Muscle of arm (tissue), 14 donors: Measurements from ENCODE around the gene KBTBD6. TPM values are rescaled to one million over a fixed set of nuclear protein-coding genes. Genes with fewer than 3 reads are reported as not detected.
"Not testable (repeated sequence)": the region's sequence is repeated elsewhere in the genome, so short reads cannot be mapped to it uniquely, and the experiment has no call there.

Experiments
- DNase-seq: peaks from one replicate; pipeline ENCODE4 v3.0.0-alpha.2; 2013
- long read RNA-seq, 11 donors: transcript quantifications; one replicate each; lab custom pipeline, GENCODE V29; 2026
- polyA plus RNA-seq, 12 donors: library from polyadenylated mRNA; unstranded; fragments of 120-200 nt; gene quantifications; one replicate each; pipeline ENCODE4 v1.2.1, GENCODE V29; 2013; ENCODE audit not compliant: insufficient read length in 12 of 12

KBTBD6 gene, protein sequence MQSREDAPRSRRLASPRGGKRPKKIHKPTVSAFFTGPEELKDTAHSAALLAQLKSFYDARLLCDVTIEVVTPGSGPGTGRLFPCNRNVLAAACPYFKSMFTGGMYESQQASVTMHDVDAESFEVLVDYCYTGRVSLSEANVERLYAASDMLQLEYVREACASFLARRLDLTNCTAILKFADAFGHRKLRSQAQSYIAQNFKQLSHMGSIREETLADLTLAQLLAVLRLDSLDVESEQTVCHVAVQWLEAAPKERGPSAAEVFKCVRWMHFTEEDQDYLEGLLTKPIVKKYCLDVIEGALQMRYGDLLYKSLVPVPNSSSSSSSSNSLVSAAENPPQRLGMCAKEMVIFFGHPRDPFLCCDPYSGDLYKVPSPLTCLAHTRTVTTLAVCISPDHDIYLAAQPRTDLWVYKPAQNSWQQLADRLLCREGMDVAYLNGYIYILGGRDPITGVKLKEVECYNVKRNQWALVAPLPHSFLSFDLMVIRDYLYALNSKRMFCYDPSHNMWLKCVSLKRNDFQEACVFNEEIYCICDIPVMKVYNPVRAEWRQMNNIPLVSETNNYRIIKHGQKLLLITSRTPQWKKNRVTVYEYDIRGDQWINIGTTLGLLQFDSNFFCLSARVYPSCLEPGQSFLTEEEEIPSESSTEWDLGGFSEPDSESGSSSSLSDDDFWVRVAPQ
- 10 to 100 TPM in 10 of 12 donors, 1 to 10 TPM in 1, not detected in 1; 8.5 to 14.4 (median 11.2) TPM for polyA plus RNA-seq
- long read RNA-seq, donor 1, full-length matches to known transcripts, result 19 of 19 reads
- long read RNA-seq, donor 1, partial matches to known transcripts, result 0 of 19 reads
- long read RNA-seq, donor 1, other reads (novel, unspliced or antisense), result 0 of 19 reads
- long read RNA-seq, donor 2, full-length matches to known transcripts, result 12 of 12 reads
- long read RNA-seq, donor 2, partial matches to known transcripts, result 0 of 12 reads
- long read RNA-seq, donor 2, other reads (novel, unspliced or antisense), result 0 of 12 reads
- long read RNA-seq, donor 3, full-length matches to known transcripts, result 7 of 7 reads
- long read RNA-seq, donor 3, partial matches to known transcripts, result 0 of 7 reads
- long read RNA-seq, donor 3, other reads (novel, unspliced or antisense), result 0 of 7 reads
- long read RNA-seq, donor 4, full-length matches to known transcripts, result 9 of 9 reads
- long read RNA-seq, donor 4, partial matches to known transcripts, result 0 of 9 reads
- long read RNA-seq, donor 4, other reads (novel, unspliced or antisense), result 0 of 9 reads
- long read RNA-seq, donor 5, full-length matches to known transcripts, result 16 of 16 reads
- long read RNA-seq, donor 5, partial matches to known transcripts, result 0 of 16 reads
- long read RNA-seq, donor 5, other reads (novel, unspliced or antisense), result 0 of 16 reads
- long read RNA-seq, donor 6, full-length matches to known transcripts, result 7 of 7 reads
- long read RNA-seq, donor 6, partial matches to known transcripts, result 0 of 7 reads
- long read RNA-seq, donor 6, other reads (novel, unspliced or antisense), result 0 of 7 reads
- long read RNA-seq, donor 7, full-length matches to known transcripts, result 7 of 7 reads
- long read RNA-seq, donor 7, partial matches to known transcripts, result 0 of 7 reads
- long read RNA-seq, donor 7, other reads (novel, unspliced or antisense), result 0 of 7 reads
- long read RNA-seq, donor 8, full-length matches to known transcripts, result 13 of 13 reads
- long read RNA-seq, donor 8, partial matches to known transcripts, result 0 of 13 reads
- long read RNA-seq, donor 8, other reads (novel, unspliced or antisense), result 0 of 13 reads
- long read RNA-seq, donor 9, full-length matches to known transcripts, result 11 of 11 reads
- long read RNA-seq, donor 9, partial matches to known transcripts, result 0 of 11 reads
- long read RNA-seq, donor 9, other reads (novel, unspliced or antisense), result 0 of 11 reads
- long read RNA-seq, donor 10, full-length matches to known transcripts, result 8 of 8 reads
- long read RNA-seq, donor 10, partial matches to known transcripts, result 0 of 8 reads
- long read RNA-seq, donor 10, other reads (novel, unspliced or antisense), result 0 of 8 reads
- long read RNA-seq, donor 11, full-length matches to known transcripts, result 8 of 8 reads
- long read RNA-seq, donor 11, partial matches to known transcripts, result 0 of 8 reads
- long read RNA-seq, donor 11, other reads (novel, unspliced or antisense), result 0 of 8 reads

DNA sequence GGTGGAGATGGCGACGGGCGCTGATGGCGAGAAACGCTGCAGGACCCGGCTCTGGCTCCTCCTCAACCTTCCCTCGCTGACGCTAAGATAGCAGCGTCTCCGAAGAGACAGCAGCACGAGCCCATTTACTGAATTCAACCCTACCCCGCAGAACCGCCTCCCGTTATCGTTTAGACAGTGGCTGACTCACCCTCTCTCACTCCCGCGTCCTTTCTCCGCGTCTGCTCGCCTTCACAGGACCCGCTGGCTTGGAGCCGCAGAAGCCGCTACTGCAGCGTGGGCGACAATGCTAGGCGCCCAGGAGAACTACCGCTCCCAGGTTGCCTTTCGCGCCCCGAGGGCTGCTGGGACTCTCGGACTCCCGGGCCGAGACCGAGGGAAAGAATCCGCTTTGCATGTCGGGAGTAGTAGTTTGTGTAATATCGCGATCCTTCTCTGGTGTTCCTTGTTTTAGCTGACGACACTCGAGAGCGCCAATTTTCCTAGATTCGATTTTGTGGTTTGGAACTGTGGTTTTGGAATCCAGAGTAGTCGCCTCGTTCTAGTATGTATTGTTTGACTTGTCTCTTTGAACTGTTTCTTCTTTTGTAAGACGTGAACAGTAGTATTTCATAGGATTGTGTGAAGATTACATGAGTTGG is at the start of gene KBTBD6:
Gene KBTBD6 (minus strand): TSS at position 291 of the 641 bp plus-strand sequence. CDS start 291 bp downstream, outside the sequence.
- DNase-seq, result peak; percentile 98

DNA sequence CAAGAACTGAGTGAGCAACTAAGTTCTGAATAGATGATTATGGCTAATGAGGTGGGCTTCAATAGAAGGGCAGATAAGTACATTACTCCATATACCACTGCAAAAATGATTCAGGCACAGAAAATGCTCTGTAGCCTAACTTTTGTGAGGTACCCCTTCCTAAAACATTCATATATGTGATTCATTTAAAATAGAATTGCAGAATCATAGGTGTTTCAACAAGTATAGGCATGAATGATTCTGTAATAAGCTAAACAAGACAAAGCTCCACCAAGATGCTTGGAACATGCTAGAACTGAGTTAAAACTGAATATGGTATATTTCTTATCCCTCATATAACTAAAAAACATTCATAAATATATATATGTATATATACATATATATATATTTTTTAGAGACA is 49.6 kb upstream of the KBTBD6 start:
- DNase-seq, result no peak

DNA sequence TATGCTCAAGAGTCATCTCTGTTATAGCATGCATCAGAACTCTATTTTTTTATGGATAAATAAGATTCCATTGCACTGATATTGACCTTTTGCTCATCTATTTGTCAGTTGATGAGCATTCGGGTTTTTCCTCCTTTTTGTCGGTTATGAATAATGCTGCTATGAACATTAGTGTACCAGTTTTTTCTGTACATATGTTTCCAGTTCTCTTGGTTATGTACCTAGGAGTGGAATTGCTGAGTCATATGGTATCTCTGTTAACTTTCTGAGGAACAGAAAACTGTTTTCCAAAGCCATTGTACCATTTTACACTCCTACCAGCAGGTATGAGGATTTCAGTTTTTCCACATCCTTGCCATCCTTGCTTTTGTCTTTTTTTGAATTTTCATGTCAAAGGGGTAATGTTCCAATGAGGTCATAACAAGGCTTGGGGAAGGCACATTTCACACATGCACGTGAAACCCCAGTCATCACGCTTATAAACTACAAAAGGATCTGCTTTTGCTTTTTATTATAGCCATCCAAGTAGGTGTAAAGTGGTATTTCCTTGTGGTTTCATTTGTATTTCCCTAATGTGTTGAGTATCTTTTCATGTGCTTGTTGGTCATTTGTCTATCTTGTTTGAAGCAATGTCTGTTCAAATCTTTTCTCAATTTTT is 47.1 kb upstream of the KBTBD6 start:
- DNase-seq, result no peak

DNA sequence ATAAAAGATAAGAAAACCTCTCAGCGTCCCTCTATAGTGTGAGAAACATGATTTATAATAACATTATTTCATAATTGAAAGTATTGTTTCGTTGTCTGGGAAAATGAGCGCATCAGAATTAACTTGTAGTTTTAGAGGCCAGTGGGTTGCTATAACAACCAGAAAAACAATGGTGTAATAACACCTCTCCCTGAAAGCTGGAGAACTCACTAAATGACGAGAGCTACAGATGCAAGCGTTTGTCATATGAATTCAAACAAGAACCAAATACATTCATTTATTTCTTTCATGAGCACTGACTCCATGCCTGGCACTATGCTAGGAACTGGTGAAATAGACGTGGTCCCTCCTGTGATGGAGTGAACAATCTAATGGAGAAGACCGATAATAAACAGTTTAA is 45.4 kb upstream of the KBTBD6 start:
- DNase-seq, result no peak

DNA sequence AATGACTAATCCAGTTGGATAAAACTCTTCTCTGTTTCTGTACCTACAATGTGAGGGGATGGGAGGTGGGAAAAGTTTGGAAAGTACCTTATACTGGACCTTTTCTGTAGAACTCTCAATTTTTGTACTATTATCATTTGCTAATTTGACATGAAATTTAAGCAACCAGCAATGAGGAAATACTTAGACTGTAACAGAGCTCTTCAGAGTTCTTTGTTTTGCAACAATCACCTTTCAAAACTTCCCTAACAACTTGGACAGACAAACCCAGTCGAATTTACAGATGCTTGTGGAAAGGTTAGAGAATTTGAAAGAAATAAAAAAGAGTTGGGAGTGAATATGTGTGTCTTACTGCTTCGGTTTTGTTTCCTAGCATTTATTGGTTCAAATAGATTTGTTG is 45.0 kb upstream of the KBTBD6 start:
- no peak for DNase-seq

DNA sequence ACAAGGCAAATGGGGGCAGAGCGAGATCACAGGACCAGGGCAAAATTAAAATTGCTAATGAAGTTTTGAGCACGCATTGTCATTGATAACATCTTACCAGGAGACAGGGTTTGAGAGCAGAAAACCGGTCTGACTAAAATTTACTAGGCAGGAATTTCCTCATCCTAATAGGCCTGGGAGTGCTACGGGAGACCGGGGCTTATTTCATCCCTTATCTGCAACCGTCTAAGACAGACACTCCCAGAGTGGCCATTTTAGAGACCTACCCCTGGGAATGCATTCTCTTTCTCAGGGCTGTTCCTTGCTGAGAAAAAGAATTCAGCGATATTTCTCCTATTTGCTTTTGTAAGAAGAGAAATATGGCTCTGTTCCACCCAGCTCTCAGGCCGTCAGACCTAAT is 43.0 kb upstream of the KBTBD6 start:
- not testable (repeated sequence) for DNase-seq

DNA sequence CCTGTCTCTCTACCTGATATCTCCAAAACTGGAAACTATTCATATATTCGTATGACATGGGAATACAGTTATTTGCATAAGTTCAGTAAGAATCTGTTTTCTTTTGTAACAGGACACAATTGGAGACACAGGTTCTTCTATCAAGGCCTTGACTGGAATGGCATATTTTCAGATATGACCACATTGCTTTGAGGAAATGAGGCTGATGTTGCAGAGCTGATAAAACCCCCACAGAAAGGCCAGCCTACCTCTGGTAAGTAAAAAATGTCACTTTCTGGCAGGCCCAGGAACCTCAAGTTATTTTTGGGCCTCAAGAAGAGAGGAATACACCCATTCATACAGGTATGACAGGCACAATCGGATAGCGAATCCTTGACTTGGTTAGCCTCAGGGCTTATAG is 29.5 kb upstream of the KBTBD6 start:
- no peak for DNase-seq

DNA sequence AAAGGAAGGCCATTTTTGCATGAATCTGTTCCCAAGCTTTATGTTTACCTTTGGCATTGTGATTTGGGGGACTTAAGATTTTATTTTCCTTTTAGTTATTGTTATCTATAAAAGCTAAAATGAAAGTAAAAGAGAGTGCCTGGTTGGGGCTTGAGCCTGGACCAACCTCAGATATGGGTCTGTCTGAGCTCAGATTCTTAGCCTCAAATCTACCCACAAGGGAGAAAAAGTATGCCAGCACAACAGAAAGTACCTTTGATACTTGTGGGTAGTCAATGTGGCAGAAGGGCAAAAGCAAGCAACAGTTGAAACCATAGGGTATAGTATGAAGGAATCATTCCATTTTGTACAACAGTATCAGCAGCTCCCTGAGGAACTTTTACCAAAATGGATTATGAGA is 26.6 kb upstream of the KBTBD6 start:
- no peak for DNase-seq

DNA sequence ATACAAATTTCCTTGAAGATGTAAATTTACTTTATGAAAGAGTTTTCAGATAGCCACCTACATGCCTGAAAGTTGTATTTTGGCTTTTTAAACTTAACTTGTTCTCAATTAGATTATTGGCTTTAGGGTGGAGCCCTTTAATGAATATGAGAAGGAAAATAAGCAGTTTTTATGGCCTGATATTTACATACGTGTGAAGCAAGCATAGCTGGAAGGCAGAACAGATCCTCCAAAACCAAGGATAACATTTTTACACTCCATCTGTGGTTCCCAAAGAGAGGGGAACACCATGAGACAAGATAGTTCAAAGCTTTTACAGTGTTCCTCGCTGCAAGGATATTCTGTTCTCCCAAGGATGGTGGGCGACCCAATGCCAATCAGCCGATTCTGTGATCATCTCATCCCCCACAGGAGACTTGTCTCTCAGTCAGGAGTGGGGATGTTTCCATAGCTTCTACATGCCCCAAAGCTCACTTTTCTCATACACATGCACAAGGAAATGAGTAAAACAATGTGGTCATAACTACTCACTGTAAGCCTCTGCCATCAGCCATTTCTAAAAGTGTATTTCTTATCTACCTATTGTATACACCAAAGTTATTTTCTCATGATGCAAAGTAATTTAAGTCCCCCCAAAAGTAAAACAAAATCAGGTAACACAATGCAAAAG is 24.6 kb upstream of the KBTBD6 start:
- DNase-seq, result no peak

DNA sequence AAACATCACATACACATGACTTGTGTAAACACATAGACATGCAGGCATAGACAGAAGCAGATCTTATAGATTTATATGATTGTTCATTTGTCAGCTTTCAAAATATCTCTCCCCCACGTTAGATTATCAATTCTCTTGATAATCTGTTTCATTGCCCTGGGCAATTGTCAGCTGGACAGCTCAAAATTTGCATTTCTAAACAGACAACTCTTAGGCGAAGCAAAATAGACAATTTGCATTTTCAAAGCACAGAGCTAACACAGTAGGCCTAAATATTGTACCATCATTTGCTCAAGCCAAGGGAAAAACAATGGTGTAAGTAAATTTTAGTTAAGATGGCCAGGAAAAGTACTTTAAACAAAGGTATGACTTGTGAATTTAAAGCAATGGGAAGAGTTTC is 24.0 kb upstream of the KBTBD6 start:
- no peak for DNase-seq

DNA sequence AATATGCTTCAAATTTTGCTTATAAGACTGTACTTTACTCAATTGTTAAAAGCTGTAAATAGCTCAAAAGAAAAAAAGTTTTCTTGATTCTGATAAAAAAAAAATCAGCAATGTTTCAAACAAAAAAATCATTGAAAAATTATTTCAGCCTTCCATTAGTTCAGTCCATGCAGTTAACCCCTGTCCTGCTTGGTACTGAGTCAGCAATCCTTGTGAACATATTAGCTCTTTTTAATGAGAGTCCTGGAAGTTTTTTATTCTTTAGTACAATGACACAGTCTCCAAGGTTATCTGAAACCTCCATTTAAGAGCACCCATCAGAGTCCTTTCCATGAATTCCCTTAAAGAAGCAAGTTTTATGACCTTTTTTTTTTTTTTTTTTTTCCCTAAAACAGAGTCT is 21.4 kb upstream of the KBTBD6 start:
- DNase-seq, result no peak

DNA sequence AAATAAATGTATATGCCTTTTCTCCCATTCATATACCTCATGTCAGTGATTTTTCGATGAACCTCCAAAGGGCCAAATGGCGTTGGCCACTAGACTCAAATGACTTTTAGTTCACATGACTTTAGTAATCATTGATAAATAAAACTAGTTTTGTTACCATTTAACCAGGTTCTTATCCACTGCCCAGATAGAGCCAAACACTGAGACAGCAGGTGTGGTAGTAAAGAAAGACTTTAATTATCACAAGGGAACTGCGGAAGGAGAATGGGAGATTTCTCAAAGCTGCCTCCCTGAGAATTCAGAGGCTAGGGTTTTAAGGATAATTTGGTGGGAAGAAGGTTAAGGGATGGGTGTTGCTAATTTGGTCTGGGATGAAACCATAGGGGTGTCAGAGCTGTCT is 19.4 kb upstream of the KBTBD6 start:
- no peak for DNase-seq

DNA sequence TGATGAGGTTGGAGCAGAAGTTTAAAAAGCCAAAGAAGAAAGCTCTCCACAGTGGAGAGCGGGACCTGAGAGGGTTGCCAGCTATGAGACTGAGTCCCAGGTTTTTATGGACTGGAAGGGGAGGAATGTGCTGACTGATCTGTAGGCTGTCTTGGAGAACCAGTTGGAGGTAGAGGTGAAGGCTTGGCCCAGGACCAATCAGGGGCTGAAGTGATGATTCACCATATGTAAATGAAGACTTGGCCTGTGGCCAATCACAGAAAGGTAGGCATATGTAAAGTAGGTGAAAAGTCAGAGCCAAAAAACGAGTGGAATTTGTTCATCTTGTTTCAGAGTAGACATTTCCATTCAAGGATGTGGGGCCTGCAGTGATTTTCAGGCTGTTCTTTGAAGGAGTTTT is 17.5 kb upstream of the KBTBD6 start:
- DNase-seq, result no peak

DNA sequence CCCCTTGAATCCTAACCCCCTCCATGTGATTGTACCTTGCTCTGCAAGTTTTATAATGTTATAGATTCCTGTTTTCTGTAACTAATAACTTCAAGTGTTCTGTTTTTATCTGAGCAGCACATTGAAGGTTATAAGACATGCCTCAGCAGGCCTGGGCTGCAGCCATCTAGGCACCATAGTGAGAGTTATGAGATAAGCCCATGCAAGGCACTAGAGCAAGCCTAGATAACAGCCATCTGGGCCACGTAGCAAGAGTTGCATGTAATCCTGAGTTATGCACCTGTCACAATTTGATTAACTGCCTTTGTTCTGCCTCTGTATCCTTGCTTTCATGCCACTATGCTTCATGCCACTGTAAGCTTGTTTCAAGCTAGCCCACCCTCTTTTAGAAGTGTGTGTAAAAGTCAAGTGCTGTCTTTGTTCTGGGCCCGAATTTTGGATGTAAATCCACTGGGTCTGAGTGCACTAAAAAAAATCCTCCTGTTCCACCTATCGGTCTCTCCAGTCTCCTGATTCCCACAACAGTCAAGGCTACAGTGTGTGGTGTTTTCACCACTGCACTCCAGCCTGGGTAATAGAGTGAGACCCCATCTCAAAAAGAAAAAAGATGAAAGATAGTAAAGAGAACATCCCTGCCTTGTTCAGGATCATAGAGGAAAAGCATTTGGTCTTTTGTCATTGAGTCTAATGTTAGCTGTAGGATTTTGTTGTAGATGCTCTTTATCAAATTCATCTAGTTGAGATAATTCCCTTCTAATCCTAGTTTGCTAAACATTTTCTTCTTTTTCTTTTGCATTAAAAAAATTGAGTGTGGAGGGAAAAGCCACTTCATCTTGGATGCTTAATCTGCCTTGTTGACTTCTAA is 16.0 kb upstream of the KBTBD6 start:
- DNase-seq, result no peak

DNA sequence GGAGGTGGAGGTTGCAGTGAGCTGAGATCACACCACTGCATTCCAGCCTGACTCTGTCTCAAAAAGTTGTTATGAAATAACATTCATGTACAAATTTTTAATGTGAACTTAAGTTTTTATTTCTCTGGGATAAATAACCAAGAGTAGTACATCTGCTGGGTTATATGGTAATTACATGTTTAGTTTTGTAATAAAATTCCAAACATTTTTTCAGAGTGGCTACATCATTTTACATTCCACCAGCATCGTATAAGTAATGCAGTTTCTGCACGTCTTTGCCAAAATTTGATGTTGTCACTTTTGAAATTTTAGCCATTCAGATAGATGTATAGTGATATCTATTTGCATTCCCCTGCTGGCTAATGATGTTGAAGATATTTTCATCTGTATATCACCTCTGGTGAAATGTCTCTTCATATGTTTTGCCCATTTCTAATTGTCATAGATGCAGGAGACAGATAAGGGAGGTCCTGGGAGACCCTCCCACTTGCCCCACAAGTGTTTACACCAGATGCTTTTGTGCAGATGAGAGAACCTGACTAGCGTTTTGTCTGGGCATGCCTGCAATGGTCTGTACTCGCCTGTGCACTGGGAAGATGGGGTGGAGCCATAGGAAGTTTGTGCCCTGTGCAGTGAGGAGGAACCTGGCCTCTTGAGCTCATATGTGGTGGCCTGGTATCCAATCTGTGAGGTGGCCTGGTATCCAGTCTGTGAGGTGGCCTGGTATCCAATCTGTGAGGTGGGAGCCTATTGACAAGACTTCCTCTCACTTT is 12.7 kb upstream of the KBTBD6 start:
- no peak for DNase-seq

DNA sequence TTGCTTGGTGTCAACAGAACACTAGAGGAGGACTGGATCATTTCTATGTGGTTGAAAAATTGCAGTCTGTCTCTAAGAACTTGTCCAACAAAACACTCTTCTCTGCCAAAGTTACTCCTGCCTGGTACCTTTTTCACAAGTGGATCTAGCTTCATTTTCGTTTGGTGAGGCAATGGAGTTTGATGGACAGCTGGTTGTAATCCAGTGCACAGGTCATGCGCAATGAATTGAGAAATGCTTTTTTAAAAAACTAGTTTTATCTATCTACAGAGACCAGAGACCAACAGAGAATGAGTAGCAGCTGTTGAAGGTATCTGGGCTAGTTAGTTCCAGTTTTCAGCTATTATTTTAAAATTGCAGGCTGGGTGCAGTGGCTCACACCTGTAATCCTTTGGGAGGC is 12.0 kb upstream of the KBTBD6 start:
- DNase-seq, result no peak
